ENCODE measurements around the gene BLMH.

Gene BLMH

GRCh38 chr17:30237296-30238002, 54.3 kb downstream of the BLMH start:
- no peaks in the 10 kb centered on the region for H3K4me1 ChIP-seq (ENCODE audit: low read length)
- no peaks in the 10 kb centered on the region for H3K9me3 ChIP-seq (replicated peaks; ENCODE audit: insufficient read depth, low read length)
- no peak overlapping the region for H3K4me3 ChIP-seq (ENCODE audit: low read length)
- no peaks in the 10 kb centered on the region for H3K79me2 ChIP-seq (ENCODE audit: low read length)
- H3K36me3 ChIP-seq (replicated peaks; ENCODE audit: insufficient read depth, low read length) = no peaks in the 10 kb centered on the region
- TF ChIP-seq, protein P1, sequence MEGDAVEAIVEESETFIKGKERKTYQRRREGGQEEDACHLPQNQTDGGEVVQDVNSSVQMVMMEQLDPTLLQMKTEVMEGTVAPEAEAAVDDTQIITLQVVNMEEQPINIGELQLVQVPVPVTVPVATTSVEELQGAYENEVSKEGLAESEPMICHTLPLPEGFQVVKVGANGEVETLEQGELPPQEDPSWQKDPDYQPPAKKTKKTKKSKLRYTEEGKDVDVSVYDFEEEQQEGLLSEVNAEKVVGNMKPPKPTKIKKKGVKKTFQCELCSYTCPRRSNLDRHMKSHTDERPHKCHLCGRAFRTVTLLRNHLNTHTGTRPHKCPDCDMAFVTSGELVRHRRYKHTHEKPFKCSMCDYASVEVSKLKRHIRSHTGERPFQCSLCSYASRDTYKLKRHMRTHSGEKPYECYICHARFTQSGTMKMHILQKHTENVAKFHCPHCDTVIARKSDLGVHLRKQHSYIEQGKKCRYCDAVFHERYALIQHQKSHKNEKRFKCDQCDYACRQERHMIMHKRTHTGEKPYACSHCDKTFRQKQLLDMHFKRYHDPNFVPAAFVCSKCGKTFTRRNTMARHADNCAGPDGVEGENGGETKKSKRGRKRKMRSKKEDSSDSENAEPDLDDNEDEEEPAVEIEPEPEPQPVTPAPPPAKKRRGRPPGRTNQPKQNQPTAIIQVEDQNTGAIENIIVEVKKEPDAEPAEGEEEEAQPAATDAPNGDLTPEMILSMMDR (IDR thresholded peaks at IDR 0.05; ENCODE audit: low read length) = no peak
- TF ChIP-seq EZH2phosphoT487 (IDR thresholded peaks at IDR 0.05; ENCODE audit: low read length) (no peak), EZH2 (optimal IDR thresholded peaks at IDR 0.05; ENCODE audit: low read depth, low read length) (no peak)
- no peak overlapping the region for H3K4me2 ChIP-seq (ENCODE audit: low read depth, low read length)
- H2AFZ ChIP-seq (ENCODE audit: low read length) = no peak overlapping the region
- no peaks in the 10 kb centered on the region for H3F3A ChIP-seq (ENCODE audit: insufficient read depth, low read length)
- H3K27ac ChIP-seq (ENCODE audit: low read length) = no peak overlapping the region
- H3K9ac ChIP-seq (ENCODE audit: low read length) = no peak overlapping the region
- no peaks in the 10 kb centered on the region for H4K20me1 ChIP-seq (ENCODE audit: insufficient read depth, low read length)
- H3K9me2 ChIP-seq (replicated peaks; ENCODE audit: insufficient read depth, low read length) = no peaks in the 10 kb centered on the region
- DNase-seq = no peak
- peaks cover 30% of the 10 kb centered on the region for H3K27me3 ChIP-seq (replicated peaks; ENCODE audit: insufficient read depth, low read length)

DNA sequence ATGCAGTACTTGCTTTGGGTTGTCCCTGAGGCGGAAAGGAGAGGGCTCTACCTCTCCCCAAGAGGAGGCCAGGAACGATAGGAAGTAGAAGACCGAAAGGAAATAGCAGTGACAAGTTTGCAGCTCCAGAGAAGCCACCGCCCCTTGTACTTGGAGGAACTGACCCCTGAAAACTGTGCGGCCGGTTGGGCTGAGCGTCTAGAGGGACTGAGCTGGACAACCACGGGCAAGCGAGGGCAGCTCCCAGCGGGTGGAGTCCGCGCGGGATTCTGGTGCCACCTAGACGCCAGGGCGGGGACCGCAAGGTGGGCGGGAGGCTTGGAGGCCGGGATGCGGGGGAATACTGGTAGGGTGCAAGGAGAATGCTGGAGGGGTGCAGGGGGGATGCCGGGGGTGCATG, 55.0 kb downstream of the BLMH start:
- H3K27me3 ChIP-seq (replicated peaks; ENCODE audit: insufficient read depth, low read length) = peaks cover 30% of the 10 kb centered on the region
- H2AFZ ChIP-seq (ENCODE audit: low read length) = no peak overlapping the region
- no peaks in the 10 kb centered on the region for H3K4me1 ChIP-seq (ENCODE audit: low read length)

DNA sequence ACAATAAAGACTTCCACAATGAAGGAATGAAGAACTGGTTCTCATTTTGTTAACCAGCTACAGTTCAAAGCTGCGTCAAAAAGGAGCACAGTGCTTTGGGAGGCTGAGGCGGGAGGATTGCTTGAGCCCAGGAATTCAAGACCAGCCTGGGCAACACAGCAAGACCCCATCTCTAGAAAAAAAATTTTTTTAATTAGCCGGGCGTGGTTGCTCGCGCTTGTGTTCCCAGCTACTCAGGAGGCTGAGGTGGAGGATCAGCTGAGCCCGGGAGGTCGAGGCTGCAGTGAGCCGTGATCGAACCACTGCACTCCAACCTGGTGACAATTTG, 55.5 kb downstream of the BLMH start:
- Histone ChIP-seq H3K4me1 (ENCODE audit: low read length) (no peaks in the 10 kb centered on the region), H3K4me3 (ENCODE audit: low read length) (peak overlapping the region; percentile 49; the same call in 1 of the 2 replicates), H3K27me3 (replicated peaks; ENCODE audit: insufficient read depth, low read length) (peaks cover 30% of the 10 kb centered on the region), H3K4me2 (ENCODE audit: low read depth, low read length) (peak overlapping the region; percentile 86; the same call in 1 of the 2 replicates), H3F3A (ENCODE audit: insufficient read depth, low read length) (no peaks in the 10 kb centered on the region), H2AFZ (ENCODE audit: low read length) (no peak overlapping the region), H3K9me2 (replicated peaks; ENCODE audit: insufficient read depth, low read length) (no peaks in the 10 kb centered on the region), H4K20me1 (ENCODE audit: insufficient read depth, low read length) (no peaks in the 10 kb centered on the region), H3K79me2 (ENCODE audit: low read length) (no peaks in the 10 kb centered on the region), H3K9me3 (replicated peaks; ENCODE audit: insufficient read depth, low read length) (no peaks in the 10 kb centered on the region), H3K27ac (ENCODE audit: low read length) (no peak overlapping the region), H3K36me3 (replicated peaks; ENCODE audit: insufficient read depth, low read length) (no peaks in the 10 kb centered on the region), H3K9ac (ENCODE audit: low read length) (no peak overlapping the region)
- DNase-seq = no peak
- TF ChIP-seq EZH2 (optimal IDR thresholded peaks at IDR 0.05; ENCODE audit: low read depth, low read length) = no peak
- TF ChIP-seq, protein P1 (IDR thresholded peaks at IDR 0.05; ENCODE audit: low read length) = no peak
- no peak for TF ChIP-seq EZH2phosphoT487 (IDR thresholded peaks at IDR 0.05; ENCODE audit: low read length)

More for the DNA sequence above, 55.0 kb downstream of the BLMH start:
- TF ChIP-seq, protein P1 (IDR thresholded peaks at IDR 0.05; ENCODE audit: low read length) = peak; percentile 40; the same call in 1 of the 2 replicates
- no peak for TF ChIP-seq EZH2 (optimal IDR thresholded peaks at IDR 0.05; ENCODE audit: low read depth, low read length)
- no peak for DNase-seq
- Histone ChIP-seq H3K79me2 (ENCODE audit: low read length) (no peaks in the 10 kb centered on the region), H3K36me3 (replicated peaks; ENCODE audit: insufficient read depth, low read length) (no peaks in the 10 kb centered on the region), H3K4me3 (ENCODE audit: low read length) (no peak overlapping the region), H3K4me2 (ENCODE audit: low read depth, low read length) (peak overlapping the region; percentile 28; the same call in 1 of the 2 replicates), H3F3A (ENCODE audit: insufficient read depth, low read length) (no peaks in the 10 kb centered on the region), H3K27ac (ENCODE audit: low read length) (no peak overlapping the region), H4K20me1 (ENCODE audit: insufficient read depth, low read length) (no peaks in the 10 kb centered on the region), H3K9ac (ENCODE audit: low read length) (no peak overlapping the region), H3K9me2 (replicated peaks; ENCODE audit: insufficient read depth, low read length) (no peaks in the 10 kb centered on the region), H3K9me3 (replicated peaks; ENCODE audit: insufficient read depth, low read length) (no peaks in the 10 kb centered on the region)
